KMS-11 (cell line): ENCODE results near the gene LIPT1.
A peak's percentile ranks its signal among the peaks of the same experiment; 100 is the strongest.
"Not testable (repeated sequence)": the region's sequence is repeated elsewhere in the genome, so short reads cannot be mapped to it uniquely, and the experiment has no call there.

Source experiments
- H2AFZ ChIP-seq: fragments of 200-600 bp; sonication (generic); 2 replicates; pipeline ENCODE4 v1.6.1; 2016; ENCODE audit warnings: antibody characterized with exemption, mixed run types, low read depth
- H3K27ac ChIP-seq: fragments of 200-600 bp; sonication (generic); 2 replicates; pipeline ENCODE4 v1.6.1; 2016; ENCODE audit warnings: mild to moderate bottlenecking, mixed run types
- H3K27me3 ChIP-seq: fragments of 200-600 bp; sonication (generic); 2 replicates; pipeline ENCODE4 v1.6.1; 2017; ENCODE audit warnings: mild to moderate bottlenecking, low read depth, mixed run types, moderate library complexity; ENCODE audit not compliant: insufficient read depth
- H3K36me3 ChIP-seq: fragments of 200-600 bp; sonication (generic); 2 replicates; pipeline ENCODE4 v1.6.1; 2017; ENCODE audit warnings: mild to moderate bottlenecking, mixed run types; ENCODE audit not compliant: insufficient read depth
- H3K4me1 ChIP-seq: fragments of 200-600 bp; sonication (generic); 2 replicates; pipeline ENCODE4 v1.6.1; 2016; ENCODE audit warnings: mild to moderate bottlenecking, low read depth, mixed run types; ENCODE audit not compliant: poor library complexity, severe bottlenecking
- H3K4me2 ChIP-seq: fragments of 200-600 bp; sonication (generic); 2 replicates; pipeline ENCODE4 v1.7.0; 2016; ENCODE audit warnings: mild to moderate bottlenecking, mixed run types
- H3K4me3 ChIP-seq: fragments of 200-600 bp; sonication (generic); IDR thresholded peaks from 2 replicates; pipeline ENCODE4 v1.6.1; 2017; ENCODE audit warnings: low read depth, low read length, mixed read lengths; ENCODE audit not compliant: insufficient read depth
- H3K79me2 ChIP-seq: fragments of 200-600 bp; sonication (generic); 2 replicates; pipeline ENCODE4 v1.6.1; 2016; ENCODE audit warnings: low read depth, mixed run types; ENCODE audit not compliant: insufficient read depth
- H3K9ac ChIP-seq: fragments of 200-600 bp; sonication (generic); 2 replicates; pipeline ENCODE4 v1.6.1; 2016; ENCODE audit warnings: mild to moderate bottlenecking, mixed run types
- H4K20me1 ChIP-seq: fragments of 200-600 bp; sonication (generic); 2 replicates; pipeline ENCODE4 v1.6.1; 2016; ENCODE audit warnings: mild to moderate bottlenecking, mixed run types; ENCODE audit not compliant: insufficient read depth
- CTCF ChIP-seq: fragments of 200-600 bp; sonication (generic); conservative IDR thresholded peaks from 2 replicates; pipeline ENCODE4 v1.6.1; 2017; ENCODE audit warnings: low read depth, mild to moderate bottlenecking, antibody characterized with exemption, low read length, moderate library complexity, mixed read lengths

Gene LIPT1

GRCh38 chr2:99188357-99188756 is 33.6 kb downstream of the LIPT1 start:
- peaks cover 28% of the 10 kb centered on the region; the same call in 1 of the 2 replicates for H3K79me2 ChIP-seq
- no peak overlapping the region for H3K4me2 ChIP-seq
- no peak overlapping the region for H3K4me3 ChIP-seq
- no peak overlapping the region for H3K9ac ChIP-seq
- no peaks in the 10 kb centered on the region for H3K4me1 ChIP-seq
- H3K27ac ChIP-seq = no peak overlapping the region
- H4K20me1 ChIP-seq = no peaks in the 10 kb centered on the region
- H3K27me3 ChIP-seq = no peaks in the 10 kb centered on the region
- no peak overlapping the region for H2AFZ ChIP-seq
- no peaks in the 10 kb centered on the region for H3K36me3 ChIP-seq
- no peak for TF ChIP-seq CTCF

- H3K4me1 ChIP-seq = no peaks in the 10 kb centered on the region
- H3K79me2 ChIP-seq = peaks cover 9% of the 10 kb centered on the region; the same call in 1 of the 2 replicates
- H4K20me1 ChIP-seq = no peaks in the 10 kb centered on the region
- H3K9ac ChIP-seq = no peak overlapping the region
- no peaks in the 10 kb centered on the region for H3K27me3 ChIP-seq
- H3K36me3 ChIP-seq = 0 out of 2 replicates have a peak, but pooled peaks cover 2% of the 10 kb centered on the region
- H3K4me2 ChIP-seq = no peak overlapping the region
- H3K27ac ChIP-seq = no peak overlapping the region
- 0 out of 2 replicates have a peak, but pooled peaks have one; percentile 13 for TF ChIP-seq CTCF
- H2AFZ ChIP-seq = no peak overlapping the region
- no peak overlapping the region for H3K4me3 ChIP-seq
These were observed 35.8 kb downstream of the LIPT1 start for GRCh38 chr2:99190548-99190947.

GRCh38 chr2:99192364-99192763 is 37.6 kb downstream of the LIPT1 start:
- not testable (repeated sequence) for H3K4me1 ChIP-seq, H2AFZ ChIP-seq, H3K27me3 ChIP-seq, H3K79me2 ChIP-seq, H3K4me2 ChIP-seq, H4K20me1 ChIP-seq, H3K9ac ChIP-seq, H3K4me3 ChIP-seq, H3K36me3 ChIP-seq, H3K27ac ChIP-seq

GRCh38 chr2:99198103-99198841 is 43.5 kb downstream of the LIPT1 start:
- H4K20me1 ChIP-seq = no peaks in the 10 kb centered on the region
- H3K4me2 ChIP-seq = no peak overlapping the region
- 0 out of 2 replicates have a peak, but pooled peaks cover 2% of the 10 kb centered on the region for H3K36me3 ChIP-seq
- H2AFZ ChIP-seq = no peak overlapping the region
- TF ChIP-seq CTCF = no peak
- no peak overlapping the region for H3K27ac ChIP-seq
- H3K4me3 ChIP-seq = no peak overlapping the region
- no peaks in the 10 kb centered on the region for H3K4me1 ChIP-seq
- H3K27me3 ChIP-seq = no peaks in the 10 kb centered on the region
- H3K79me2 ChIP-seq = no peaks in the 10 kb centered on the region
- H3K9ac ChIP-seq = no peak overlapping the region
